ENCODE results near the gene NAGA.
"Not testable (repeated sequence)": the region's sequence is repeated elsewhere in the genome, so short reads cannot be mapped to it uniquely, and the experiment has no call there.

Gene NAGA

DNA sequence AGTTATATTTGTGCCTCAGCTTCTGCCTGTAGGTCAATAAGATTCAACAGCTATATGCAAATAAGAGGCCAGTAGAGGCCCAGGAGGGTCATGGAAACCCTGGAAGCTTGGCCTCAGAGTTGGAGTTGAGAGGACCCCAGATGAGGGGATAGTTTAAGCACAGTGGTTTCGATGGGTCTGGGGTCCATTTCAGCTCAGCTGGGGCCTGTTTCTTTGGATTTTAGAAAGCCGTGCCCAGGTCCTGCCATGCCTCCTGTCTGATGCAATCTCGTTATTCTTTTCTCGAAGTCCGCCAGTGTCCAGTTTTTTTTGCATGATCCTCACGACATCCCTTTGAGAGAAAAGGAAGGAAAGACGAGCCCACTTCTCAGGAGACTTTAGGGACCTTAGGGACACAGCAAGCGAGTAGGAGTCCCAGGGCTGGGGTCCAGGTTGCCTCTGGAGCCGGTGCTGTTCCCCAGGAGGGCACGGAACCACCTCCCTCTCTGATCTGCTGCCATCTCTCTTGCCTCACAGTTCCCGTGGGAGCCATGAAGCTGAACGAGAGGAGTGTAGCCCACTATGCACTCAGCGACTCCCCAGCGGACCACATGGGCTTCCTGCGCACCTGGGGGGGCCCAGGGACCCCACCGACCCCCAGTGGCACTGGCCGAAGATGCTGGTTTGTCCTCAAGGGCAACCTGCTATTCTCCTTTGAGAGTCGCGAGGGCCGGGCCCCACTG lies 6.3 kb upstream of the NAGA start:
- DNase-seq (ENCODE audit: low read depth in 4 of 4, low spot score in 1 of 4) = no peak

DNA sequence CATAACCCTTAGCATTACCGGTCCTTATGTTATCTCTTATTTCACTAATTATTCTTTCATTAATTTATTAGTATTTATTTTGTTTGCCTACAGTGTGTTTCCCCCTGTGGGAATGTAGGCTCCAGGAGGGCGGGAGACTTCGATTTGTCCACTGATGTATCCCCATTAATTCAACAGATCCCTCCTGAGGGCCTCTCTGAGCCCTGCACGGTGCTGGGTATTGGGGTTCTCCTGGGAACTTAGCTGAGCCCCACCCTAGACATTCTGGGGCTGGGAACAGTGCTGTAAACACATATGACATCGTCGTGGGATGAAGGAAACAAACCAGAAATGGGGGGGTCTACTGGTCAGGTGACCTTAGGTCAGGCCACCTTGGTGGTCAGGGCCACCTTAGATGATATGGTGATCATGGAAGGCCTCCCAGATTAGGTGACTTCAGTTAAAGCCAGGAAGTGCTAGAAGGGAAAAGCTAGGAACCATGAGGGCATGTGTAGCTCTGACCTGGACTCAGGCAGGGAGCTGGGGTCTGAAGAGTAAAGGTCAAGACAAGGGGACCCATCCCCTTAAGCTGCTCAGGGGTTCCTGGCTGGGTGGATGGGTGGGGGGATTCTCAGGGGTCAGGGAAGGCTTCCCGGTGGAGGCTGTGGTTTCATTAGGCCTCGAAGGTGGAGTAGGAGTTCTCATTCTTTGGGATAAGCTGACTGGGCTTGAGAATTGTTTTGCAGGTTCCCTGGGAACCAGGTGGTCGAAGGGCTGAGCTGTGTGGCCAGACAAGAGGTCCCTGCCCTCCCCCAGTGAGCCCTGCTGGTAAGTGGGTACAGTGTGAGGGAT lies 4.4 kb upstream of the NAGA start:
- no peak for DNase-seq (ENCODE audit: low read depth in 4 of 4, low spot score in 1 of 4)

DNA sequence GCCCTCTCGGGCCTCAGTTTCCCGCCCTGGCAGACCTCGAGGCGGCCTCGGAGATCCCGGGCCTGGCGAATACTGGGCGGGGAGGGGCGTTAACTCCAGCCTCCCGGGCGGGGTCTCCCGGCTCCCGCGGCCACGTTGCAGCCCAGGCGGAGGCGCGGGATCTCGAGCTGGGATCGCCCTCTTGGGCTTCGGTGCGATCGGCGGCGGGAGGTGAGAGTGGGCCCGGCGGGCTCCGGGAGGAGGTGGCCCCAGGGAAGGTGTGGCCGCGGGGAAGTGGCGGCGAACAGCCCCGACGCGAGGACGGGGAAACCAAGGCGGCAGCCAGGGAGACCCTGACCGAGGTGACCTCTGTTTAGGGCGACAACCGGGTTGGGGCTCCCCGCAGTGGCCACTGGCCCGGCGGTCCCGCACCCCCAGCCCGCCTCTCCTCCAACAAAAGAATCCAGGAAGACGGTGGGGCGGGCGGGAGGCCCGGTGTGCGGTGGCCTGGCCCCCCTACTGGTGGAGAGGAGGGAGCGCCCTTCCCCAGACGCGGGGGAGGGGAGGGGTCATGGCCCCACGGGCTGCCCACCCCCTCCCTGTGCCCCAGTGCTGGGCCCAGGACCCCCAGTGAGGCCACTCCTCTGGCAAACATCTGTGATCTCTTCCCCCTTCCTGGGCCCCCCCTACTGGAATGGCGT lies 3.7 kb upstream of the NAGA start, which contains the start of gene PHETA2:
PHETA2 (plus strand) TSS at position 117 of the 680 bp plus-strand sequence. CDS start 3,046 bp downstream, outside the sequence.
- peak in 1 of 4 experiments; percentile 40 for DNase-seq (ENCODE audit: low read depth in 4 of 4, low spot score in 1 of 4)

DNA sequence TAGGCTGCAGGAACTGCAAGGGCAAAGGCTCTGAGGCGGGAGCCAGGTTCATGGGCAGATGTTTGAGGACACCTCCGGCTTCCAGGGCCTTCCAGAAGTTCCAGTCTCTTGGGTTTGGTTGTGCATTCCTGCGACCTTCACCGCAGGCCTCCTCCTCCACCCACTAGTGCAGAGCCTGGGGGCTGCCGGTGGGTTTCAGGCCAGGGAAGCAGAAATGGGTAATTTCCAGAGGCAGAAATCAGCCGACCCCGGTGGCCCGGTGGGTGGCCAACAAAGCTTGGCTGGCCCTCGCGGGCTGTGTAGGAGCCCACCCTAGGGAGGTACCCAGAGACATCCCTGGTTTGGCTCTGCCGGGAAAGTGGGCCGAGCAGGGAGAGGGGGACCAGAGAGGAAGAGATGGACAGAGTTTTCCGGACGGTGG lies 3.0 kb upstream of the NAGA start:
- no peak for DNase-seq (ENCODE audit: low read depth in 4 of 4, low spot score in 1 of 4)

DNA sequence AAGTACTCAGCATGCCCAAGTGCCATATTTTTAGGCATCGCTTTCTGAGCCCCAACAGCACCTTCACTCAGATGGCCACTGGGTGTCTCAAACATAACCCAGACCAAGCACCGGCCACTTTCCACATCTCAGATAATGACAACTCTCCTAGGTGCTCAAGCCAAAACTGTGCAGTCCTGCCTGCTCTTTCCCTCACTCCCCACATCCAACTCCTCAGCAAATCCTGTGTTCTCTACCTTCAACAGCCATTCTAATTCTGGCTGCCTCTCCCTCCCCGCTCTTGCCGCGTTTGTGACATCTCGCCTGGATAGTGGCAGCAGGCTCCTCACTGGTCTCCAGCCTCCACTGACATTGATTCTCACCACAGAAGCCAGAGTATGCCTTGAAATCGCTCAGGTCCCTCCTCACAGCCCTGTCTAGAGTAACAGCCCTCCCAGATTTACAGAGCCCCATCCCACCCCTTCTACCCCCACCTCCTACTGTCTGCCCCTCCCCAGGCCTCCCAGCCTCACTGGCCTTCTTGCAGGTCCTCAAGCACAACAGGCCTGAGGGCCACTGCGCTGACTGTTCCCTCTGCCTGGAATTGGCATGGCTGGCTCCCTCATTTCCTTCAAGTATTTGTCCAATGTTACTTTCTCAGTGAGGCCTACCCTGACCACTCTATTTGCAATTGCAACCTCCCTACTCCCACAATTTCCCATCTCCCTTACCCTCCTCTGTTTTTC lies 2.2 kb upstream of the NAGA start:
- DNase-seq (ENCODE audit: low read depth in 4 of 4, low spot score in 1 of 4) = no peak

DNA sequence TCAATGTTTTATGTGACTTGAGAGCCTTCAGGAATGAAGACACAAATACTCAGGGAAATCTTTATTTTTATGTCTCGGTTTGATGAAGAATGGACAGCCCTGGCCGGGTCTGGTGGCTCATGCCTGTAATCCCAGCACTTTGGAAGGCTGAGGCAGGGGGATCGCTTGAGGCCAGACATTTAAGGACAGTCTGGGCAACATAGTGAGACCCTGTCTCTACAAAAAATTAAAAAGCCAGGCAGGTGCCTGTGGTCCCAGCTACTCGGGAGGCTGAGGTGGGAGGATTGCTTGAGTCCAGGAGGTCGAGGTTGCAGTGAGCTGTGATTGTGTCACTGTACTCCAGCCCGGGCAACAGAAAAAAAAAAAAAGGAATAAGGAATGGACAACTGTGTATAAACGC lies 896 bp upstream of the NAGA start:
- not testable (repeated sequence) for DNase-seq (ENCODE audit: low read depth in 4 of 4, low spot score in 1 of 4)

DNA sequence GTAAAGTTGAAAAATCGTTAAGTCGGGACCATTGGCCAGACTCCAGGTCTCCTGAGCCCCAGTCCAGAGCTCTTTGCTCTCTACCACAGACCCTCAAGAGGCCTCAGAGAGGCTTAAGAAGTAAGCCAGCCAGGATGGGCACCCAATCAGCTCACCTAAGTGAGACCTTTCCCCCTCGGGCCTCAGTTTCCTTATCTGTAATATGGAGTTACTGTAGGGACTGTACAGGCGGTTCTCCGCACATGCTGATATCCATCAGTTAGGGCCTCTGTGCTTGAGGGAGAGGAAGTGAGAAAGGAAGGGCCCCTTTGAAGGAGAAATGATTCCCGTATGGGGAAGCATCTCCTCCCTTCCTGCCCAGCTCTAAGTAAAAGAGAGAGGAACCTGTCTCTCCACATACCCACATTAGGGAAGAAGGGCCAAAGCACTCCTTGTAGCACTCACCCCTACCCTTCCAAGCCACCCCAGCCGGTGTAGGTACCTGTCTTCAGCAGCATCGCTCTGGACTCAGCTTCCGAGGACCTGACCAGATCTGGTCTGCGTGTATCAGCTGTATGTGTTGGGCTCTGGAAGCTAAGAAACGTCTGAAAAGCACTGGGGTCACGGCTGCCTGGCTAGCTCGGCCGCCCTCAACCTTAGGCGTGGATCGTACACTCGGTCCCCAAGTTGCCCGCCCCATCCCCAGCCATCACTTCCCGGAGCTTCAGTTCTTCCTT lies 653 bp downstream of the NAGA start:
- DNase-seq (ENCODE audit: low read depth in 4 of 4, low spot score in 1 of 4) = no peak

DNA sequence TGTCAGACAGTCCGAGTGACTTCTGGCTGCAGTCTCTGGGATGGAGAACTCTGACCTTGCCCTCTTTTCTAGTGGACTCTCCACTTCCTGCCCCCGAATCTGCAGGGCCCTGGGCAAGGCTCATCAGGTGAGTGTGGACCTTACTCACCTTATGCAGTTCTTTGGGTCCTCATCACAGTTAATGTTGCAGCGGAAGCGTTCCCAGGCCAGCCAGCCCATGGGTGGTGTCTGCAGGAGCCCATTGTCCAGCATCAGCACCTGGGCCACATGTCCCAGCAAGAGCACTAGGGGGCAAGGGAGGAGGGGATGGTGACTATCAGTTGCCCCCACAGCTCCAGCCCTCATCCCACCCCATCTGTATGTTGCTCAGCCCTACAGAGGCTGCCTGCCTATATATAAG lies 2.3 kb downstream of the NAGA start:
- no peak for DNase-seq (ENCODE audit: low read depth in 4 of 4, low spot score in 1 of 4)

DNA sequence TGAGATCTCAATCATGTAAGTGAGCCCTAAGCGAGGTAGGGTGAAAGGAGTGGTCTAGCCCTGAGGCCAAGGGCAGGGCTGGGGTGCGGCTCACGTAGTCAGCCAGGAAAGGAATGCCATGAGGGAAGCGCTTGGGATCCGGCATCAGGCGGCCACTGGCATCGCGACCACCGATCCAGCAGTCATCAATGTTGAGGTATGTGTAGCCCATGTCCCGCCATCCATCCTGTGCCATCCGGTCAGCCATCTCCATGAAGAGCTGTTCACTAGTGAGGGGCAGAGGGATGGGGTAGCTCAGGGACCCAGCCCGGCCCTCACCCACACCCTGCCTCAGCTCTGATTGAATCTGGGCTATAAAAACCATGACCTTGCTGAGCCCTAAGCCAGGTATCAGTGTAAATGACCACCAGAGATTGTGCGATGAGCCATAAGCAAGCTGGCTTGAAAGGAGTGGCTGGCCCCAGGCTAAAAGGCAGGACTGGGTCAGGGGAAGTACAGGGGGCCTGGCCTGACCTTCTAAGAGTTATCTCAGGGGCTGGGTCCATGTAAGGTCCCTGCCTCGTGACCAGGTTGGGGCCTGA lies 2.9 kb downstream of the NAGA start:
- DNase-seq (ENCODE audit: low read depth in 4 of 4, low spot score in 1 of 4) = no peak

DNA sequence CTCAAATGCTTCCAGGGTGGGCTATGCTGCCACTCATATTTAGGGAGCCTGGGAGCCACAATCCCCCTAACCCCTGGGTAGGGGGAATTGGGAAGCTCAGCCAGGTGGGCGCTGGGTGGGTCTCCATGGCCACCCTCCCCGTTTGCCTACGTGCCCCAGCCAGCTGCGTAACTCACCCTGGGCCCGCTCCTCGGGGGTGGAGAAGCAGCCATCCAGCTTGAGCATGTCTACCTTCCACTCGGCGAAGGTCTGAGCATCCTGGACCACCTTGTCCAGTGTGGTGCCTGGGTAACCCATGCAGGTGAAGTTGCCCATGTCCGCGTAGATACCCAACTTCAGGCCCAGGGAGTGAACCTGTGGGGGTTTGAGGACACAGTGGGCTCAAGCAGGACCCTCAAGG lies 3.7 kb downstream of the NAGA start:
- no peak for DNase-seq (ENCODE audit: low read depth in 4 of 4, low spot score in 1 of 4)

DNA sequence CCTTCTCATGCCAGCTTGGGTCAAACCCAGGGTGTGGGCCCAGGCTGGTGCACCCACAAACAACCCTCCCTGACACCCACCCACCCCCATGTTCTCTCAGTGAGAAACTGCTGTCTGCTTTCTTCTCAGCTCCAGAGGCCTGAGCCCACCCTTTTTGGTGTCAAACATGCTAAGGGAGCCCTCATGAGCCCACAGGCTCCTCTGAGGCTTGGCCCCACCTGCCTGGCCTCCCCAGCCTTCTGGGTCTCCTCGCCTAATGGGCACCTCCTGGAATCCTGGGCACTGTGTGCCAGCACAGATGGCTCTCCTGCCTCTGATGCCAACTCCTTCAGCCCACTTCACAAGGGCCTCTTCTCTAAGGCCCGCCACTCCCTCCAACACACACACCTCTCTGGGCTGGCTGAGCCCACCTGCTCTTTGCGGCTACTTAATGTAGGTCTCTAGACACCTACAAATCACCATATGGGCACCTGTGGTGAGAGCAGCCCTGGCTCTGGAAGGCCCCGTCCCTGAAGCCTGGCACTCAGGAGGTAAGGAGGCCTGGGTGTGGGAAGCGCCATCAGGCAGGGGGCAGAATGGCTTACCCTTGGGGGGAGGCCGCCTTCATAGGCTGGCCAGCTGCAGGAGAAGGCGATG lies 4.4 kb downstream of the NAGA start:
- DNase-seq (ENCODE audit: low read depth in 4 of 4, low spot score in 1 of 4) = no peak

DNA sequence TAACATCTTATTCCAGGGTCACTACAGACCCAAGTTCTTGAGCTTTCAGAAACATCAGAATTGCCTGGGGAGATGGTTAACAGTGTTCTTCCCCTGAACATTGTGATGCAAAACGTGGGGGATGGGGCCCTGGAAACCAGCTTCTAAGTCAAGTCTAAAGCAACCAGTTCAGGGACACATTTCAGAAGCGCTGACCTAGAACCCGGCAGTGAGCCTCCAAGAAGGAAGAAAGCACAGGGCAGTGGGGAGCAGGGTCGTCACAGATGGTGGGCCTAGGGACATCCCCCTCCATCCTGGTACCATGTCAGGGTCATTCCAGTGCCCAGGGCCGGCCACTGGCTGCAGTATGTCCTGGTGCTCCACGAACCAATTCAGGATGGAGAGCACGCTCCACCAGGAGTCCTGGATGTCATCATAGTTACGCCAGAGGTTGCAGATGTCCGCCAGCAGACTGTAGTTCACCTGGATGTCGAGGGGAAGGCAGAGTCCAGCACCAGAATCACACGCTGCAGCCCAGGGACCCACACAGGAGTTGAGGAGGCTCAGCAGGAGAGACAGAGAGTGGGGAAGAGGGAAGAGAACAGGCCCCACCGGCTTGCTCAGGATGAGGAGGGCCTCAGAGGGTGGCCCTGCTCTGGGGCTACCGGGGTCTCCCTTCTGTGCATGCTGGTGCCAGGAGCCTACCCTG lies 5.0 kb downstream of the NAGA start:
- DNase-seq (ENCODE audit: low read depth in 4 of 4, low spot score in 1 of 4) = no peak

DNA sequence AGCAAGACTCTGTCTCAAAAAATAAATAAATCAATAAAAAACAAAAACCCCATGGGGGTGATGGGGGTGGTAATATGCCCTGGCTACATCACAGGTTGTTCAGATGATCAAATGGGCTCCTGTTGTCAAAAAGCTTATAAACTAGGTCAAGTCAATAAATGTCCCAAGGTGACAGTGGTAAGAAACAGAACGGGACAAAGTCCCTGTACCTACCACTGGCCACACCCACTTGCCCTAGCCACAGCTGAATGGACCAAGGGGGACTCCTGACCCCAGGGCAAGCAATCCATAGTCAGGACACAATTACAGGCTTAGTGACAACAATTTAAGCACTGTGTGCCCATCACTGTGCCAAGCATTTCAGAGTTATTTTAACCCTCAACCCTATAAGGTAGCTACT lies 6.0 kb downstream of the NAGA start:
- no peak for DNase-seq (ENCODE audit: low read depth in 4 of 4, low spot score in 1 of 4)

DNA sequence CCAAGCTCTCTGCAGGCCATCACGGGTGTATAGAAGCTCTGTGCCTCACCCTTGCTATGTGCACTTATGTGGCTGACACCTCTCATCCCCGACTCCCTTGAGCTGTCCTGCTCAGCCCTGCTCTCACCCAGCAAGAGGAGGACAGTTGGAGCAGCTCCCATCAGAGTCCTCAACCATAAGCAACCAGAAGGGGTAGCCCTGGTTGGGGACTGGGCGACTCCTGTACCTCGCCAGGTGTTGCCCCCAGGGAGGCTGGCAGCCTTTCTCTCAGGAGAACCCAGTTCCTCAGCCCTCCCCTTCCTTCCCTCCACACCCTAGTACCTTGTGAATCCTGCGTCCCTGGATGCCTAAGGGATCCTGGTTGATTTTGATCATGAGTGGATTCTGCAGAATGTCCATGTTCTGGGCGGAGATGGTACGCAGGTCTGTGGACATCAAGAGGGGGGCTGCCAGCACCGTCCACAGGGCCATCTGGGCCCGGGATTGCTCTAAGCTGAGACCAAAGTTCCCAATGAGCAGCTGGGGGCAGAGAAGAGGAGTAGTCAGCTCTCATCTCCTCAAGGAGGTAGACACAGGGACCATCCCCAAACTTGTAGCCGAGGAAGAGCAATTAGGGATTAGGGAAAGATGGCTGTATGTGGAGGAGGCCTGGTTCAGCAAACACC lies 8.0 kb downstream of the NAGA start:
- no peak for DNase-seq (ENCODE audit: low read depth in 4 of 4, low spot score in 1 of 4)

DNA sequence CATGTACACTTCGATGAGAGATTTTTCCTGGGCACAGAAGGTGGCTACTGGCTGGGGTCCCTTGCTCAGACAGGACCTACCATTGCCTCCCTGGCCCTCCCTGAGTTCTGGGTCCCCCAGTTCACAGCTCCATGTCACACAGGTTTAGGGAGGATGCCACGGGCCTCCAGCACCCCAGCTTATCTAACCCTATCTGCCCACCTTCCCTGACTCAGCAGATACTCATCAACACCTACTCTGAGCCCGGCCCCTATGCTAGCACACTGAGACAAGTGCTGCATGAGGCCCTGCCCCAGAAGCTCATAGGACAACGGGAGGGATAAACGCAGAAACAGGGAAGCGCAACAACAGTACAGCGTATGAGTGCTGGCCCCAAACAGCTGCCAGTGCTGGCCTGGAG lies 9.6 kb downstream of the NAGA start:
- DNase-seq (ENCODE audit: low read depth in 4 of 4, low spot score in 1 of 4) = no peak

DNA sequence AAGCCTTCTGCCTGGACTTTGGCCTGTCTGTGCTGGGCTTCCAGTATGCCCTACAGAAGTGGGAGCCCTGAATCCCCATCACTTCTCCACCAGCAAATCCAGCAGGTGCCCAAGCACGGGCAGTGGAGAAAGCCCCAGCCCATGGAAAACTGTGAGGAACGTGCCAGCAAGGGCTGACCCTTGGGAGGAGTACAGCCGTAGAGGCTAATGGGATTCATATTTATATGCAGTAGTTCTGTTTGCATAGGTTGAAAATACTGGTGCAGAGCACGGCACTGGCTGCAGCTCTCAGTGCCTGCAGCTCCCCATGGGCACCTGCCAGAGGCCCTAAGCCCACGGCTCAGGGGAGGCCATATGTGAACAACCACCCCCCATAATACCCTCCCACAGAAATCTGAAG lies 10.1 kb downstream of the NAGA start:
- DNase-seq (ENCODE audit: low read depth in 4 of 4, low spot score in 1 of 4) = no peak

DNA sequence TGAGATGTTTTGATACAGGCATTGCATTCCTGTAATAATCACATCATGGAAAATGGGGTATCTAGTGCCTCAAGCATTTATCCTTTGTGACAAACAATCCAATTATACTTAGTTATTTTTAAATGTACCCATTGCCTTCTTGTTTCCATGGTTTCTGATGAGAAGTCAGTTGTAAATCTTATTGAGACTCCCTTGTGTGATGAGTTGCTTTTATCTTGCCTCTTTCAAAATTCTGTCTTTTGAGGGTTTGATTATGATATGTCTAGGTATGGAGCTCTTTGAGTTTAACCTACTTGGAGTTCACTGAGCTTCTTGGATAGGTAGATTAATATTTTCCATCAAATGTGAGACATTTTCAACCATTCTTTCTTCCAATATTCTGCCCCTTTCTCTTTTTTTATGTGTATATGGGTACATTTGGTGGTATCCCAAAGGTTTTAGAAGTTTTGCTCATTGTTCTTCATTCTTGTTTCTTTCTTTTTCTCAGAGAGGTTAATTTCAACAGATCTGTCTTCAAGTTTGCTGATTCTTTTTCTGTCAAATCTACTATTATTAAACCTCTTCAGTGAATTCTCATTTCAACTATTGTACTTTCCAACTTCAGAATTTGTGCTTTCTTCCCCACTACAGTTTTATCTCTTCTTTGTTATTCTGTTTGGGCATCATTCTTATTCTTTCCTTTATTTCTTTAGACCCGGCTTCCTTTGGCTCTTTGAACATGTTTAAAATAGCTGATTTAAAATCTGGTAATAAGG lies 13.7 kb downstream of the NAGA start:
- no peak for DNase-seq (ENCODE audit: low read depth in 4 of 4, low spot score in 1 of 4)

DNA sequence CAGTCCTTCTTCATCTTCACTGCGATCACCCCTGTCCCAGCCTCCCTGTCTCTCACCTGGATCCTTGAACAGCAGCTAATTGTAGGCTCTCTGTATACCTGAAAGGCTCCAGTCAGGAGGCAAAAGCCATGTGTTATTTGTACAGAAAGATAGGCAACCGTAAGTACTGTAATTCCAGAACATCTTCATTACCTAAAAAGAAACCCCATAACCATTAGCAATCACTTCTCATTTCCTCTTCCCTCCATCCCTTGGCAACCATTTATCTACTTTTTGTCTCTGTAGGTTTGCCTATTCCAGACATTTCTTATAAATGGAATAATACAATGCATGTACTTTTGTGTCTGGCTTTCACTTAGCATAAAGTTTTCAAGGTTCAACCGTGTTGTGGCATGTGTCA lies 17.8 kb downstream of the NAGA start:
- DNase-seq (ENCODE audit: low read depth in 4 of 4, low spot score in 1 of 4) = no peak
